Renal cortical epithelial cell (primary cell): ENCODE results near the gene GNB2. TPM values are rescaled to one million over a fixed set of nuclear protein-coding genes. Genes with fewer than 3 reads are reported as not detected.

Source experiments
- DNase-seq: peaks from one replicate; pipeline ENCODE4 v3.0.0-alpha.2; 2011; ENCODE audit warnings: low read depth
- total RNA-seq: library from RNA; depleted of rRNA; stranded (reverse); fragments of >200 nt; gene quantifications from 2 replicates; pipeline ENCODE4 v1.2.3, GENCODE V29; 2014

GNB2 gene
- total RNA-seq, 1 donor from 2014 or later = 162 TPM

DNA sequence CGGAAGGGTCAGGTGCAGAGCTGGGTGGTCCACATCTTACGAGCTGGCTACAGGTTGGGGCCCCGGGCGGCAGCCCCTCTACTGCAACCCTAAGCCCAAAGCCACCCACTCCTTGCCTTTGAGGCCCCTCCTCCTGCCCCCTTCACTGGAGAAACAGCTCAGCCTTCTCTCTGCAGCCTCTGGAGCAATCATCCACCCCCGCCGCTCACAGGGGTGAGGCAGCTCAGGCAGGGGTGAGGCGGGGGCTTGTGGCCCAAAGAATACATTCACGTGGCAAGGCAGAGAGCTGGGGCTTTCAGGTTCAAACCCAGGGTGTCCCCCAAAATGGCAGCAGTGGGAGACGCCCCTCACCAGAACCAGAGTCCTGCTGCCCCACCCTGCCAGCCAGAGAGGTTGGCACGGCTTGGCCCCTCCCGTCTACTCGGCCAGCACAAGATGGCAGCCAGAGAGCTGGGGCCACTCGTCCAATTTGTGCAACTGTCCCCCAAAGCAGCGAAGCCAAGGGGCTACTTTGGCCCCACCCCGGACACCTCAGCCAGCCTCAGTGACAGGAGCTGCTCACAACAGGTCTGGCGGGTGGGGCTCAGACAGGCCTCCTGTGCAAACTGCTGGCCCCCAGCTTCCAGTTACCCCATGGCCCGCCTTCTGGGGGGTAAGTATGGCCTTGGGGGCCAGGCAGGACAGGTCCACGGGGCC, 7.2 kb downstream of the GNB2 start:
- no peak for DNase-seq

DNA sequence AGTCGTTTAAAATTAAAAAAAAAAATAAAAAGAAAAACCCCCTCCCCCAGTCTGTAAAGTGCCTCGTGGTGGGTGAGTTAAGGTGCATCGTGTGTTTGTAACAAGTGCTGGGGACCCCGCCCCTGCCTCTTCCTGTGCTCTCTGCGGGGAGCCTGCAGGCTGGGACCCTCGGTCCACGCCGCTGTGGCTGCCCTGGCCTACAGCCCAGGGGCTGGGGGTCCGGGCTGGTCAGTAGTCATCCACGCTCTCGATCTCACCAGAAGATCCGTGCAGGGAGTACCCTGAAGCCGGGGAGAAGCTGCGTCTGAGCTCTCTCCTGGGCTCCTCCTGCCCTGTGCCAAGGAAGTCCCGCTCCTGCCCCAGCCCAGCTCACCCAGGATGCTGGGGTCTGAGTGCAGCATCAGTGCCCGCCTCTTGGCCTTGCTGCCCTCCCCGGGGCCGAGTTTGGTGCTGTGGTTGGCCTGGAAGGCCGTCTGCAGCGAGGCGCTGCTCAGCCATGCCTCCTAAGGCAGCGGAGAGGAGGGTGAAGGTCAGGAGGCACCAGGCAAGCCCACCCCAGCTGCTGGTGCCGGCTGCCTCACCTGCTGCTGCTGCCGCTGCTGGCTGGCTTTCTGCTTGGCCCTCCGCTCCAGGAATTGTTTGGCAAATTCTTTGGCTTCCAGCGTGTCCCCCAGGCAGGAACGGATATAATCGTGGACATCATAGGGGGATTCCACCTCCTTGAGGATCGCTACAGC, 8.1 kb downstream of the GNB2 start:
- no peak for DNase-seq

DNA sequence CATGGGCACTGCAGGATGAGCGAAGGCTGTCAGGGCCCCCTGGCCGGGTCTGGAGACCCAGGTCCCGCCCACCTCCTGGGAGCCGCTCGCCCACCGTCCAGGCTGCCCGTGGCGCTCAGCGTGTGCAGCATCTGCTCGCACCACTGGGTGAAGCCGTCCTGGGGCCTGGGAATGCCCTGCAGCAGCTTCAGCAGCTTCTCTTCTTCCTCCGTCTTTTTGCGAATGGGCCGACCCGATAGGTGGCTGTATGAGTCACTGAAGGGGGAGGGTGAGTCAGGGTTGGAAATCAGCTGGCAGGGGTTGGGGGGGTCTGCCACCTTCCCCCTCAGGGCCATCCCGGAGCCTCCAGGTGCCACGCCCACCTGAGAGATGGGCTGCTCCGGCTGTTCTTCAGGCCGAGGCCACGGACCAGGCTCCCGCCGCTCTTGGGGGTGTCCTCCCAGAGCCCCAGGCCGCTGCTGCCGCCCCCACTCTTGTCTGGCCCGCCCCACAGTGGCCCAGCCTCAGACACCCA, 8.7 kb downstream of the GNB2 start:
- no peak for DNase-seq

DNA sequence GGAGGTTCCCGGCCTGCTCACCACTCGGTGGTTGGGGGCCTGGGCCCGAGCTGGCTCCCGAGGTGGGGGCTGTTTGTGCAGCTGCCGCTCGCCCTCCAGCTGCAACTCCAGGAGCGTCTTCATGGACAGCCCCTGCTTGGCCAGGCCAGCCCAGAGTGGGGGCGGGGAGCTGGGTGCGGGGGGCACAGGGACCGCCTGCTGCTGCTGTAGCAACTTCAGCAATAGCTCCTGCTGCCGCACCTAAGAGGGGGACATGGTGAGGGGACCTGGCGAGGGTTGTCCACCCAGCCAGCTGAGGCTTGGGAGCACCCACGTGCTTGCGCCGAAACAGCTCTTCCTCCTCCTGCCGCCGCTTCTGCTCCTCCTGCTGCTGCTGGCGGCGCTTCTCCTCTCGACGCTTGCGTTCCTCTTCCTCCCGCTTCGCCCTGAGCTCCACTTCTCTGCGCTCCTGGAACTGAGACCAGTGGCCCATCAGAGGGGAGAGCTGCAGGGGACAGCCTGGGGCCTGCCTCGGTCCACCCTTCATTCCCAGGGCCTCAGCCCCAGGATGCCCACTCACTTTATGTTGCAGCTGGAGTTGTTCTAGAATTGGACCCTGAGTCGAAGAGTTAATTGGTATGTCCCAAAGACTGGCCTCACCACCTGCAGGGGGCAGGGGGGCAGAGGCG, 9.6 kb downstream of the GNB2 start:
- no peak for DNase-seq

DNA sequence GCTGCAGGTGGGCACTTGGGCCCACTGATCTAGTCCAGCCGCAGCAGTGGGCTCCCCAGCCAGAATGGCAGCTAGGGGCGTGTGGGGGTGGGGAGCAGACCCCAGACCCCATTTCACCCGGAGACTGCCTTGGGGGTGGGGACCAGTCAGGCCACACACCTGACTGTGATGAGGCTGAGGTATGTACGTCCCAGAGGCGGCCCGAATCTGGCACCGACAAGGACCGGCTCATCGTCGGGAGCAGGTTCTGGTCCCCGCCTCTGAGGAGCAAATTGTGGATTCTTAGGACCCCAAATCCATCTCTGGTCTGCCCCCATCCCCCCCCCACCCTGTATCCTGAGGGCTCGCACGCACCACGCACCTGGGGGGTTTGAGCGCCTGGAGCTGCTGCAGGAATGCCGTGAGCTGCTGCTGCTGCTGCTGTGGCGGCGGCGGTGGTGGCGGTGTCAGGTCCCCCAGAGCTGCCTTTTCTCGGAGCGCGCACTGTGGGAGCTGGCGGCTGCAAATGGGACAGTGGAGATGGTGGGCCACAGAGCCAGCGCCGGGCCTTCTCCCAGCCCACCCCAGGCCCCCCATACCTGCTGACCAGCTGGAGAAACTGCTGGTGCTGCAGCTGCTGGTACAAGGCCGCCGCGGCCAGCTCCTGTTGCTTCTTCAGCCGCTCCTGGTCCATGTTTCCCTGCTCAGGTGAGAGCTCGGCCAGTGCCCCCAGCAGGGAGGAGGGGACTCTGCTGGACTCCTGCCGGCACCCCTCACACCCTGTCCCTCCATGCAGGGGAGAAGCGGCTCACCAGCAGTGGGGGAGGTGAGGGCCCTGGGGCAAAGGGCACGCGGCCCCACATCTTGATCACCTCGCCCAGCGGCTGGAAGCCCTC, 10.4 kb downstream of the GNB2 start:
- DNase-seq = no peak

DNA sequence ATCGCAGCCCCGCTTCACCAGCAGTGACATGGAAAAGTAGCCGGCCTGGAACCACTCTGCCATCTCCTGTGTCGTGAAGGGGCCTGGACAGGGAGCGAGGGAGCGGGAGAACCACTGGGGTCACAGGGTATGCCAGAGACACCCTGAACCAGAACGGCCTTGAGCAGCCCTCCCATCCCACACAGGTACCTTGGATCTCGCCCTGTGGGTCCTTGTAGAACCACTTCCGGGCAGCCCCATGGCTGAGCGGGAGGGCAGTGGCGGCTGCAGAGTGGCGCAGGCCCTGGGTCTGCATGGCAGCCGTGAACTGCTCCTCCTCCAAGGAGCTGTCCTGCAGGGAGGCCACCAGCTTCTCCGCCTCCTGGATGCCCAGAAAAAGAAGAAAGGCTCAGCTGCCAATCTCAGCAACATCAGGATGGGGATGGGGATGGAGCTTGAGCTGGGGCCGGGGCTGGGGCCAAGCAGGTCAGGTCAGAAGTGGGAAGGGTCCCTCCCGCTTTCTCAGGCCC, 11.0 kb downstream of the GNB2 start:
- no peak for DNase-seq

DNA sequence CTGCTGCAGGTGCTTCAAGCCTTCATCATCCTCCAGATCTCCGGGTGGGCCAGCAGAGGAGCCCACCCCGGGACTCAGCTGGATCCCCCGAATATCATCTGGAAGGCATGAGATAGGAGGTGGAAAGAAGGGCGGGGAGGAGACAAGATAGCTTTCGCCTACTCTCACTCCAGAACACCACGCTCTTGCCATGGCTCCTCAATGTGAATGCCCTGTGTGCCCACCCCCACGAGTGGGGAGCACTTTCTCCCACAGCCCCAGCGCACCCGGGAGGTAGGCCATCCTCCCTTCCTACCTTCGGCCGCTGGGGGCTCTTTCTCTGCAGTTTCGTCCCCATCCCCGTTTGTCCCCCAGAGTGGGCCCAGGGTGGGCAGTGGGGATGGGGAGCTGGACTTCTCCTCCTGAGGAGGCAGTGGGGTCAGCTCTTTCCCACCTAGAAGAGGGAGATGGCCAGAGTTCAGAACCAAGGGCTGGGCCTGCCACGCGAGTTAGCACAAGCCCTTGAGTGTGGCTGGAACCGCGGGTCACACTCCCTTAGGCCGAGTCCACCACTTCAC, 11.6 kb downstream of the GNB2 start:
- no peak for DNase-seq

DNA sequence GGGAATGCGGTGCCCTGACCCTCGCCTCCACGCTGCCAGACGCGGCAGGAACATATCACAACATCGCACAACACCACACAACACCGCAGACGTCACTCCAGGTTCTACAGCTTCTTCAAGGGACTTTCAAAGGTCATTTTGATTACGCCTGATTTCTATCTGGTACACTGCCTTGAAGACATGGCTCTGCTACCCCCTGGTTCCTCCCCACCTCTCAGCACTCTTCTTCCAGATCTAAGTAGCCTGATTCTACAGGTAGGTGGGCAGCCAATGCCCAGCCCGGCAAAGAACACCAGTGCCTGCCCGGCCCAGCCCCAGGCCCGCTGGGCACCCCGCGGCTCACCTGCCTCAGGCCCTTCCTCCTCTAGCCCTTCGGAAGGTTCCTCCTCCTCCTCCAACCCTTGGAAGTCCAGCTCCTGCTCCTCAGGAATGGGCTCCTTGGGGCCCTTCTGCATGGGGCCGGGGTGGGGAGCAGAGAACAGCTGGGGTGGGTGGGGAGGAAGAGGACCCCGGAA, 12.1 kb downstream of the GNB2 start:
- DNase-seq = no peak

DNA sequence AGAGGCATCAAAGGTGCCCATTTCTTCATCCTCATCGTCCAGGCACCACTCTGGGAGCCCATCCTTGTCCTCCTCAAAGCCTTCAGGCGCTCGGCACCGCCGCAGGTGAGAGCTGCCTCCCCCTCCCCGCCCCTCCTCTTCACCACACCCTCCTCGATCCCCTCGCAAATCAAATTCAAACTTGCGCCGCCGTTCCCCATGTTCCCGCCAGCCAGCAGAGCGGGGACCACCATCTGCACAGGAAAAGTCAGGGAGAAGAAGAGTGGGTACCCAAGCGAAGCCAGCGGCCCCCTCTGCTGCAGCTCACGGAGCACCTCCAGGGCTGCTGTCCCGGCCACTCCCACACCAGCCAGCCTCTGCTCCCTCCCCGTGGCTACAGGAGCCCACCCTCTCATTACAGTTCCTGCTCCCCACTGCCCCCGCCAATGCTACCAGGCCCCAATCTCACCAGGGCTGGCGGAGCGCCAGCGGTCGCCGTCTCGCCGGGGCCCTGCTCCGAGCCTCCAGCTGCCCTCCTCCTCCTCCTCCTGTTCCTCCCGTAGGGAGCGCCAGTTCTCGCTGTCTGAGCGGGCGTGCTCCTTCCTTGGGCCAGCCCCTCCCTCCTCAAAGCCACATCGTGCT, 12.8 kb downstream of the GNB2 start:
- DNase-seq = no peak

DNA sequence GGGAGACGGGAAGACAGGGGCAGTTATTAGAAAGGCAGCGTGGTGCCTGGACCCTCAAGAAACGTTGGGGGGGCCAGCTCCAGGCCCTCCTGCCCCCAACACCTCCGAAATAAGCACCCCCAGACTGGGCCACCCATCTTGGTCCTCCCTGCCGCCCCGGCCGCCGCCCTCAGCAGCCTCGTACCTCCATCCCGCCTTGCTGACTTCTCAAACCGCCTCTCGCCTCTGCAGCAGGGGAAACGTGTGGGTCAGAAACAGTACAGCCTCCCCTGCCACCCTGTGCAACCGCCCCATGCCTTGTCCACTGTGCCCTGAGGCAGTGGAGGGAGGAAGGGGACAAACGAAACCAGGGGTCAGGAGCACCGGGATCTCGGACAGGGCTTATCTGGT, 13.3 kb downstream of the GNB2 start:
- no peak for DNase-seq

DNA sequence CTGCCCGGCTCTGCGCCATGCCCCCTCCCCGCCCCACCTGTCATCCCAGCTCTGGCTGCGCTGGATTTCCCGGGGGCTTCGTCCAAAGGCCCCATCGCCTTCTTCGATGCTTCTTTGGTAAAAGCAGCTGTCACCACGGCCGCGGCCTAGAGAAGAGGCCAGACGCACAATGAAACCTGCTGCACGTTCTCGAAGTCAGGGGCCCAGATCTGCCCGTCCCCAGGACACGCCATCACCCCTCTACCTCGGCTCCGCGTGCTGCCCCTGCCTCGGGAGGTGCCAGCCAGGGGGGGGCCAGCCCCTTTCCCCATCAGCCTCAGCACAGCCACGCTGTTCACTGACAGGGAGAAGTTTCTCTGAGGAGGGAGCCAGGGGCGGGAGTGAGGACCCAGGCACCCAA, 13.7 kb downstream of the GNB2 start:
- DNase-seq = no peak

DNA sequence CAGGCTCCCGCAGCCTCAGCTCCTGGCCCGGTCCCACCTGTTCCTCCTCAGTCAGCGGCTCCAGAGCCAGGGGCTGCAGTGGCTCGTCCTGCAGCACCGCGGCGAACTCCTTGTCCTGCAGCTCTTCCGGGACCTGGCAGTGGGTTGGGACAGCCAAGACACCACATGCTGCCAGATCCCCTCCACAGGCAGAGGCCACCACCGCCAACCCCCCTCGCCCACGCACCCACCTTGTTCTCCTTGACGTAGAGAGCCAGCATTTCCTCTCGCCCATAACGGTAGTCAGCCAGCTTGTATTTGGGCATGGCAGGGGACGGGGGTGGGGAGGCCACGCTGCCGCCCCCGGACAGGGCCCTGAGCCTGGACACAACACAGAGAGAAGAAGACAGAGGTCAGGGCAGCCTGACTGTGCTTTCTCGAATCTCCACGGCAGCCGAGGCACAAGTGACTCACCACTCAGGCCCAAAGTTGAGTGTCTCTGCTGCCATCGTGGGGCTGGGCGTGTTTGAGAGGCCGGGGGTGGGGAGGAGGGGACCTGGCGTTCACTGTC, 14.3 kb downstream of the GNB2 start:
- DNase-seq = no peak

DNA sequence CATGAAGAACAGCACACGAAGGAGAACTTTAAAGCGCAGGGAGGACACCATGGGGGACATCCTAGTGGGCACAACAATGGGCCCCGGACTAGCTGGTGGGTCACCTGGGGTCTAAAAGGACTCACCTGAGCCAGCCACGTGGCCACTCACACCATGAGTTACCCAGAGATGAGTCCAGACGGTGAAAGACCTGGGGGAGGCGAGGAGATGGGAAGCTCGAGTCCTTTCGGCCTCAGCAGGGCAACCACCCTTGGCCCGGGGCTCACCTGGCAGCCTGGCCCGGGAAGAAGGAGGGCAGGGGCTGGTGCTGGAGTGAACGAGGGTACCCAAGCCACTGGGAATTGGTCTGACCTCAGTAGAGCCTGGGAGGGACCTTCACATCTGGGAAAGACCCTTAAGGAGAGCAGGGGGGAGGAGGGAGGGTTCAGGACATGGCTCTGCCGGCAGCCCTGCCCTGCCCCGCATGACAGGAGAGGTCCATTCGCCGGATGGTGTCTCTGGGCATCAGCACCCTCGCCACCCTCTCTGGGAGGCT, 14.9 kb downstream of the GNB2 start:
- no peak for DNase-seq

DNA sequence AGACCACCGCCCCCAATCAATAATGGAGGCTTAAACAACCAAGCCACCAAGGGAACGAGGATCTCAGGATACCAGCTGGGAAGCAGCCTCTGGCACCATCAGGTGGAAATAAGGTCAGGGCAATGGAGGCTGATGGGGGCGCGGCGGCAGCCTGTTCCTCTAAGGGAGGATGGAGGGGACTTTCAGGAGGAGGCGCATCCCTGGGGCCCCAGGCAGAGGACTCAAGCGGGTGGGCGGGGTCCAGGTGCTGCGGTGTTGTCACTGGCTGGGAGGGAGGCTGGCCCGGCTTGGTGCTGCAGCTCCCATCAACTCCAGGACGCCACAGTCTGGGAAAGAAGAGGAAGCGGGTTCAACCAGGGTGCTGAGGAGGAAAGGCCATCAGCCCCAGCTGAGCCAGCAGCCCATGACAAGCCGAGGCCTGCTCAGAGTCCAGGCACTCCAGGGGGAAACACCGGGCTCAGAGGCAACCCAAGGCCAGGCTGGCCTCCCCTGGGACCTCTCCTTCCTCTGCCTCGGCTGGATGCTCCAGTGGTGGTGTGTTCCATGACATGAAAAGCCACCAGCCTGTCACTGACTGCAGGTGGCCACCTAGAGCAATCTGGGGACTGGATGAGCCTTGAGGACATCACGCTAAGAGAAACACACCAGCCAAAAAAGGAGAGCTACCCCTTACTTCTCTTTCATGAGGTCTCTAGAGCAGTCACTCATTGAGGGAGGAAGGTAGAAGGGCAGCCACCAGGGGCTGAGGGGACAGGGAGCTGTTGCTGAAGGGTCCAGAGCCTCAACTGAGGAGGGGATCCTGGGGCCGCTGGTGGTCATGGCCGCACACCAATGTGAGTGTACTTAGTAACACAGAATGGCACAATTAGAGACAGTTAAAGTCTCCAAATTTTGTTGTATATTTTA, 15.9 kb downstream of the GNB2 start:
- no peak for DNase-seq

DNA sequence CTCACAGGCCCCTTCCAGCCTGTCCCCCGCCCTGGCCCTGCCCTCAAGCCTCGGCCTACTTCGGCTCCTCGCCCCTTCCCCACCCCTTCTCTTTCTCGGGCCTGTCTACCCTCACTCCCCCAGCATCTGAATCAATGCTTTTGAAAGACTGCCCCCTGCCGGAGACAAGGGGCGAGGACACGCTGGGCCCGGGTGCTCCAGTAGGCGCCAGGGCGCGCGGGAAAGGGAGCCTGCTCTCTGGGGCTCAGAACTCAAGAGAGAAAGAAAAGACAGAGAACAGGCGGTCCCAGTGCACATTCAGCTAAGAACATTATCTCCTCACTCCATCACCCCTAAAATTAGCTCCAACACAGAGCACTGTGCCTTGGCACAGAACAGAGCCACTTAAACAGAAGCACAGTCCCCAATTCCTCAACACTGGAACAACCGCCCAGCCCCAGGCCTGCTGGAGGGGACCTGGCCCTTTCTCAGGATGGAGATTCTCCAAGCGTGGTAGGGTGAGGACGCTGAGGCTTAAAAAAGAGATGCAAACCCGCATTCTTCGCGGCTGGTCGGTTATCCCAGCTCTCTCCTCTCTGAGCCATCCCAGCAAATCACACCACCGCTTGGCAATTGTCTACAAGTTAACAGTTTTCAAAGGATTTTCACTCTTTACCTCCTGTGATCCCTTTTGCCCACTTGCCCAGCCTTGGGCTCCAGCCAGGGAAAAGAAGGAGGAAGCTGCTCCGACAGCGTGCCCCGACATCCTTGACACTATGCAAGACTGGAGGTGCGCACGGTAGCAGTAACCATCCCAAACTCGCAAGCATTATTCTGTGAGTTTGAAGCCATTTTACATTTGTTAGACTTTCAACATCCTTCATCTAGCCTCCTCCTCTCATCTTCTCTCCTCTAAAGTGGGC, 18.4 kb downstream of the GNB2 start:
- peak; percentile 23 for DNase-seq

DNA sequence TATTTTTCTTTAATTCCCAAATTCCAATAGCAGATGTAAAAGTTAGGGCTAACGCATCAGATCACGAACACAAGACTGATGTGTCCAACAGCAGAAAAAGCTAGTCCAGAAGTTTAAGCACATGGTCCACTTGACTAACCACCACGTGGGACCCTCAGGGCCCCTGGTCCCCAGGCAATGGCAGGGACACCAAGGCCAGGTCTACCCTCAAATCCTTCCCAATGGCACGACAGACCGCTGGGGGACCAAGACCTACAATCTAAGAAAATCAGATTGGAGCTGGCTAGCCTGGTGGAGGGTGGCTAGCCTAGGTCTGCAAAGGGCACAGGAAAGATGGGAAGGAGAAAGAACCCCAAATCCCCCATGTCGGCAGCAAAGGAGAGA, 19.0 kb downstream of the GNB2 start:
- DNase-seq = no peak

DNA sequence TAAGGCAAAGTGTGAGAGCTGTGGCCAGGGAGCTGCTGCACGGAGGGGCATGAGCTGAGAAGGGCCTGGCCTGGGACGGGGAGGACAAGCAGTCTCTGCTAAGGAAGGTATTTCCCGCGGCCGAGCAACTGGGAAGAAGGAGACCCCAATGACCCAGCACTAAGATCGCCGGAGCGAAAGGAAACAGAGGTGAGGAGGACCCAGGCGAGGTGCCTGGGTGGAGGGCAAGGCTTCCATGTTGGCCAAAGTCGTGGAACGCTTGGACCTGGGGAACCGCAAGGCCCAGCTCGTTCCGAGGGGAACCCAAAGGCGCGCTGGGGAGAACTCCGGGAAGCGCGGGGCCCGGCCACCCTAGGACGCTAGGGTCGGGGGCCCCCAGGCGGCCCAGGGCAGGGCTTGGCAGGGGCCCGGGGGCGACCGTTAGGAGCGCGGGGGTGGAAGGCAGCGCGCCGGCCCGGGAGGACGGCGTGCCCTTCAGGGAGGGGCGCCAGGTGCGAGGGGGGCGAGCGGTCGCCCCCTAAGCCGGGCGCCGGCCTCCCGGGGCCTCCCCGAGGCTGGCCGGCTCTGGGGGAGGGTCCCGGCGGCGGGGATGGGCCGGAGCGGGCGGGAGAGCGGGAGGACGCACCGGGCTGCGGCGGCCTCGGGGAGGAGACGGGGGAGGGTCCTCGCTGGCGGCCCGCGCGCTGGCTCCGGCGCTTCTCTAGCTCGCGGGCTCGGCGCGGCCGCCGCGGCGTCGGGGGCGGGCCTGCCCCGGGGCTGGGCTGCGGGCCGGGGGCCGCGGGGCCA, 20.0 kb downstream of the GNB2 start:
- DNase-seq = no peak
